Gastroesophageal sphincter (tissue), 4 donors: ENCODE results near the gene CFAP410. TPM values are rescaled to one million over a fixed set of nuclear protein-coding genes. Genes with fewer than 3 reads are reported as not detected.

Experiments
- ATAC-seq: fragments of 150-250 bp; one replicate; pipeline ENCODE4 v1.9.1; 2016; ENCODE audit warnings: mild to moderate bottlenecking, moderate library complexity
- H3K27ac ChIP-seq, 4 donors: fragments of 200-600 bp; sonication (generic) in 3 of 4; 1 replicate in 3 of 4; 2 replicates in 1 of 4; pipeline ENCODE4 v1.5.1; 2016 to 2019
- H3K27me3 ChIP-seq: fragments of 200-600 bp; sonication (generic); one replicate; pipeline ENCODE4 v1.5.1; 2019
- H3K36me3 ChIP-seq, 2 donors: fragments of 200-600 bp; sonication (generic); one replicate each; pipeline ENCODE4 v1.5.1; 2019; ENCODE audit warnings: control low read depth in 1 of 2
- H3K4me1 ChIP-seq, 3 donors: fragments of 200-600 bp; sonication (generic); 1 replicate in 2 of 3; 2 replicates in 1 of 3; pipeline ENCODE4 v1.5.1; 2016 to 2019; ENCODE audit warnings: control low read depth in 2 of 3
- H3K4me3 ChIP-seq, 2 donors: fragments of 200-600 bp; sonication (generic); one replicate each; pipeline ENCODE4 v1.5.1; 2019; ENCODE audit warnings: mild to moderate bottlenecking in 1 of 2, moderate library complexity in 1 of 2
- H3K9me3 ChIP-seq, 3 donors: fragments of 200-600 bp; sonication (generic); one replicate each; pipeline ENCODE4 v1.5.1; 2017 to 2019; ENCODE audit warnings: control low read depth in 2 of 3
- CTCF ChIP-seq, 4 experiments: fragments of 200-600 bp in 2 of 4; fragments of 450-650 bp in 2 of 4; sonication (generic) in 1 of 4; IDR thresholded peaks; one replicate each; pipeline ENCODE4 v1.5.1; 2017 to 2019; ENCODE audit warnings: antibody characterized with exemption in 4 of 4, mild to moderate bottlenecking in 2 of 4, moderate library complexity in 2 of 4
- EP300 ChIP-seq: sonication (generic); formaldehyde crosslinking; IDR thresholded peaks from one replicate; pipeline ENCODE4 v1.6.1; 2017; ENCODE audit warnings: antibody characterized with exemption, mild to moderate bottlenecking
- POLR2A ChIP-seq, 2 donors: fragments of 450-650 bp; IDR thresholded peaks; one replicate each; pipeline ENCODE4 v1.6.1; 2017; ENCODE audit warnings: antibody characterized with exemption in 2 of 2, mild to moderate bottlenecking in 2 of 2, moderate library complexity in 1 of 2
- POLR2AphosphoS5 ChIP-seq: sonication (generic); formaldehyde crosslinking; IDR thresholded peaks from one replicate; pipeline ENCODE4 v1.6.1; 2017; ENCODE audit warnings: antibody characterized with exemption
- WGBS, 2 donors: methylation state at CpG; one replicate each; pipeline ENCODE4 v1.1.5; 2018; ENCODE audit warnings: low coverage in 1 of 2; 5-methylcytosine and 5-hydroxymethylcytosine counted together
- total RNA-seq, 4 donors: library from RNA; depleted of rRNA; stranded (reverse); fragments of >200 nt; gene quantifications; one replicate each; pipeline ENCODE4 v1.1.0, GENCODE V29; 2016

CFAP410 gene
- total RNA-seq, 4 donors from 2014 or later, result 26.2 to 35.0 (median 30.2) TPM

- 40 to 76% methylated on average over 1 to 8 of the region's 21 CpGs for WGBS, 2 donors
- H3K27ac ChIP-seq, result no peak overlapping the region
- no peaks in the 10 kb centered on the region for H3K36me3 ChIP-seq
- no peak for ATAC-seq
- H3K27me3 ChIP-seq, result peaks cover 57% of the 10 kb centered on the region
- H3K4me1 ChIP-seq, result no peaks in the 10 kb centered on the region
- no peaks in the 10 kb centered on the region for H3K9me3 ChIP-seq
- no peak for TF ChIP-seq CTCF (IDR thresholded peaks at IDR 0.05)
- no peak for TF ChIP-seq POLR2A (IDR thresholded peaks at IDR 0.05)
- TF ChIP-seq EP300, result no peak
- no peak for TF ChIP-seq POLR2AphosphoS5
- H3K4me3 ChIP-seq, result no peak overlapping the region
Observed at GRCh38 chr21:44357064-44357837, 18.1 kb upstream of the CFAP410 start.

- no peak for TF ChIP-seq POLR2A (IDR thresholded peaks at IDR 0.05)
- TF ChIP-seq POLR2AphosphoS5, result no peak
- ATAC-seq, result no peak
- no peak overlapping the region for H3K4me3 ChIP-seq
- H3K9me3 ChIP-seq, result no peaks in the 10 kb centered on the region
- H3K27me3 ChIP-seq, result peaks cover 63% of the 10 kb centered on the region
- H3K27ac ChIP-seq, result no peak overlapping the region
- H3K4me1 ChIP-seq, result no peaks in the 10 kb centered on the region
- no peaks in the 10 kb centered on the region for H3K36me3 ChIP-seq
- WGBS, 2 donors, result 90 to 96% methylated on average over 3 to 6 of the region's 6 CpGs
Observed at GRCh38 chr21:44356636-44357035, 17.4 kb upstream of the CFAP410 start.

GRCh38 chr21:44356160-44356559 lies 17.0 kb upstream of the CFAP410 start:
- H3K4me1 ChIP-seq, result no peaks in the 10 kb centered on the region
- peaks cover 68% of the 10 kb centered on the region for H3K27me3 ChIP-seq
- H3K9me3 ChIP-seq, result no peaks in the 10 kb centered on the region
- no peak for ATAC-seq
- H3K36me3 ChIP-seq, result no peaks in the 10 kb centered on the region
- TF ChIP-seq EP300 (no peak), CTCF (IDR thresholded peaks at IDR 0.05) (no peak), POLR2AphosphoS5 (no peak), POLR2A (IDR thresholded peaks at IDR 0.05) (no peak)
- 68 to 75% methylated on average over 5 to 8 of the region's 11 CpGs for WGBS, 2 donors
- no peak overlapping the region for H3K27ac ChIP-seq
- H3K4me3 ChIP-seq, result no peak overlapping the region

GRCh38 chr21:44354775-44355771 lies 15.9 kb upstream of the CFAP410 start:
- Histone ChIP-seq H3K4me1 (peaks cover 0 to 8% (median 0%) of the 10 kb centered on the region in 3 donors), H3K9me3 (no peaks in the 10 kb centered on the region), H3K27ac (no peak overlapping the region), H3K4me3 (no peak overlapping the region), H3K27me3 (peaks cover 71% of the 10 kb centered on the region), H3K36me3 (no peaks in the 10 kb centered on the region)
- ATAC-seq, result no peak
- WGBS, 2 donors, result 69% methylated on average over 9 to 16 of the region's 24 CpGs
- no peak for TF ChIP-seq EP300
- TF ChIP-seq CTCF (IDR thresholded peaks at IDR 0.05), result no peak
- TF ChIP-seq POLR2A (IDR thresholded peaks at IDR 0.05), result no peak
- TF ChIP-seq POLR2AphosphoS5, result no peak

- H3K4me1 ChIP-seq, result peaks cover 0 to 12% (median 0%) of the 10 kb centered on the region in 3 donors
- no peaks in the 10 kb centered on the region for H3K9me3 ChIP-seq
- peak overlapping the region in 1 of 2 donors; percentile 31 for H3K4me3 ChIP-seq
- no peaks in the 10 kb centered on the region for H3K36me3 ChIP-seq
- ATAC-seq, result peak; percentile 47
- peak overlapping the region in 3 of 4 donors; percentile 30 to 60 (median 41) for H3K27ac ChIP-seq
- peaks cover 73% of the 10 kb centered on the region for H3K27me3 ChIP-seq
- 72 to 92% methylated on average over 2 to 8 of the region's 8 CpGs for WGBS, 2 donors
- no peak for TF ChIP-seq POLR2A (IDR thresholded peaks at IDR 0.05)
- no peak for TF ChIP-seq POLR2AphosphoS5
- TF ChIP-seq EP300, result no peak
- no peak for TF ChIP-seq CTCF (IDR thresholded peaks at IDR 0.05)
Observed at GRCh38 chr21:44354001-44354405, 14.8 kb upstream of the CFAP410 start.
